LNCaP clone FGC (cell line): ENCODE data around the gene GFOD1.

Source experiments
- DNase-seq: peaks from one replicate; pipeline ENCODE4 v3.0.0-alpha.2; 2011; ENCODE audit warnings: low read depth
- H3K4me3 ChIP-seq: 2 replicates; pipeline ENCODE4 v1.5.1; 2011; ENCODE audit warnings: mild to moderate bottlenecking, low read depth, low read length, control low read depth
- CTCF ChIP-seq: IDR thresholded peaks from 2 replicates; pipeline ENCODE4 v1.5.1; 2012; ENCODE audit warnings: mild to moderate bottlenecking; ENCODE audit not compliant: control insufficient read depth, insufficient read depth; ENCODE audit errors: extremely low read depth

GFOD1 gene

DNA sequence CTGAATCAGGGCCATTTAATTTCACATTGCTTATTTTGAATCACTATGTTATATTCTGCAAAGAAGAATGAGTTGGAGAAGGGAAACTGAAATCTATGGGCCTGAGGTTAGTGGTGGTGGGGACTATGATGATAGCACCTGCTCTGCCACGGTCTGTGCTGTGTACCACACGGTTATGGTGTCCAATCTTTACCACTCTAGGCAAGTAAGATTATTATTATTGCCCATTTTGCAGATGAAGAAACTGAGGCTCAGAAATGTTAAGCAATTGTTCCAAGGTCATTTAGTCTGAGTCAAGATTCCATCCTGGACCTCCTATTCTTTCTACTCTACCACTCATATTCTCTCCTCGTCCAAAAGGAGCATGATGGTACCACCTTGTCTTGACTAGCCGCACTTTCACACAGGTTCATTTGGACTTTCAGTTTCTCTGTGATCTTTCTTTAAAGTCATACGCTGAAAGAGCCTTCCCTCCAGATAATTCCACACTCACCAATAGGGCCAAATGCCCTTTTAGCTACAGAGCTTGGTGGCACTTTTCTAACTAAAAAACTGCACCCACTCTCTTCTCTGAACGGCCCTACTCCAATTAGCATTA, 56.2 kb downstream of the GFOD1 start:
- no peak for TF ChIP-seq CTCF
- DNase-seq: no peak
- no peak overlapping the region for H3K4me3 ChIP-seq

DNA sequence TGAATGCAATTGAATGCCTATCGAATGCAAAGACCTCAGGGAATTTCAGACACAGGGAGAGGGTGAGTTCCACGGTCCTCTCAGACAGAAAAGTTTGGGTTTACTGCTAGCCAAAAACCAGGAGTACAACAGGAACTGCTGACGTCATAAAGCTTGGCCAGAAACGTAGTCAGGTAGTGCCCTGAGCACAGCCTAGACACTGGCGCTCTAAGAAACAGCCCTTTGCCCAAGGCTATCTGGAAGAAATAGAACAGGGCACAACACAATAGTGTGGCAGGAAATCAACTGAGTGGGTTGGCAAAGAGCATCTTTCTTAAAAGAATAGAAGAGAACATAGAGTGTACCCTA, 58.0 kb downstream of the GFOD1 start:
- TF ChIP-seq CTCF: no peak
- H3K4me3 ChIP-seq: no peak overlapping the region
- no peak for DNase-seq

DNA sequence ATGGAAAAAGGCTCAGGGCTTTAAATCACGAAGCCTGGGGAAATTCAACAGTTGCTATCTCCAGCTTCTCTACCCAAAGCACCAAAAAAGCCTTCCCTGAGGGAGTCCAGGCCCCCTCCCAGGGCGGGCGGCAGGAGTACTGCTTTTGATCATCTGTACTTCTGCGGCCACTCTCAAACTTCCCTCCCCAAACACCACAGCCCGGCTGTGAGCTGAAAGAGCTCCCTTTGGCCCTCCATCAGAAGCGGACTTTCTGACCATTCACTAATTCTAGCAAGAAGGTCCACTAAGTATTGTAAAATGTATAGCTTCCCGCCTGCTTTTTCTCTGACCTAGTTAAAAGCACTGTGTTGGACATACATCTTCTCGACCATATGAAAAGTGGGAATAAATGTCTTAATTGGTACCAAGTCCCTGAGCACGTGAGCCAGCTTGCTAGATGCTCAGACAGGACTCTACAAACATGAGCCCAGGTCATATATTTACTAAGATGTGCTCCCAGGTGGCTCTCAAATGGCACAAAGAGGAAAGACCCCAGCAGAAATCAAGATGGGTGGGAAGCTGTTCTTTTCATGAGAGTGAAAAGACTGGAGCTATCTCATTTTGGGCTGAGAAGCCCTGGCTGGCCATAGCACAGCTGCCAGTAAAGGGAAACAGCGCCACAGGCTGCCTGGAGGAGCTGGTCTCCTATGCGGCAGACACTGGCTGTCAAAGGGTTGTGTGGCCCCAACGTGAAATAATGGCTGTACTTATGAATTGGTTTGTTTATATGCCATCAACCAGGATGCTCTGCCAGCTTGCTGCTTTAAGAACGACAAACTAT, 58.6 kb downstream of the GFOD1 start:
- TF ChIP-seq CTCF: no peak
- no peak for DNase-seq
- H3K4me3 ChIP-seq: no peak overlapping the region

GRCh38 chr6:13427801-13428582, 59.4 kb downstream of the GFOD1 start:
- no peak overlapping the region for H3K4me3 ChIP-seq

GRCh38 chr6:13427316-13427715, 60.1 kb downstream of the GFOD1 start:
- no peak for DNase-seq
- H3K4me3 ChIP-seq: no peak overlapping the region
- TF ChIP-seq CTCF: no peak

More at GRCh38 chr6:13427801-13428582, 59.4 kb downstream of the GFOD1 start:
- DNase-seq: no peak
- TF ChIP-seq CTCF: no peak

- no peak for TF ChIP-seq CTCF
- no peak overlapping the region for H3K4me3 ChIP-seq
- no peak for DNase-seq
Measured at GRCh38 chr6:13425943-13426931, 61.2 kb downstream of the GFOD1 start.
